ENCODE results near the gene THBD.

The THBD gene

DNA sequence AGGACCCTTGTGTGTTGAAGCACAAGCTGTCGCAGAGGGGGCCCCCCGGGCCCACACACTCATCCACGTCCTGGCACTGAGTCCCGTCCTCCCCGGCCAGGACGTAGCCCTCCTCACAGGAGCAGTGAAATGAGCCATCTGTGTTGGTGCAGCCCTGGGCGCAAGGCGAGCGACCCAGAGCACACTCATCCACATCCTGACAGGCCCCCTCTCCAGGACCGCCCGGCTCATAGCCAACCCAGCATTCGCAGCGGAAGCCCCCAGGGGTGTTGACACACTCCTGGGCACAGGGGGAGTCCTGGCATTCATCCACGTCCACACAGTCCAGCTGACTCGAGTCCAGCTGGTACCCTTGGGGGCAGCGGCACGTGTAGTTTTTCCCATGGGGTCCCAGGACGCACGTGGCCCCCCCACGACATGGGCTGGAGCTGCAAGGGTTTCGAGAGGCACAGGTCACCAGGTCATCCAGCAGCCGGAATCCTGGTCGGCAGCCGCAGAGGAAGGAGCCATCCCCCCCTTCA, 35.4 kb upstream of the THBD start:
- in situ Hi-C loops (cut with MboI; ENCODE audit: low sequenced_read_pairs) = no loop called here

DNA sequence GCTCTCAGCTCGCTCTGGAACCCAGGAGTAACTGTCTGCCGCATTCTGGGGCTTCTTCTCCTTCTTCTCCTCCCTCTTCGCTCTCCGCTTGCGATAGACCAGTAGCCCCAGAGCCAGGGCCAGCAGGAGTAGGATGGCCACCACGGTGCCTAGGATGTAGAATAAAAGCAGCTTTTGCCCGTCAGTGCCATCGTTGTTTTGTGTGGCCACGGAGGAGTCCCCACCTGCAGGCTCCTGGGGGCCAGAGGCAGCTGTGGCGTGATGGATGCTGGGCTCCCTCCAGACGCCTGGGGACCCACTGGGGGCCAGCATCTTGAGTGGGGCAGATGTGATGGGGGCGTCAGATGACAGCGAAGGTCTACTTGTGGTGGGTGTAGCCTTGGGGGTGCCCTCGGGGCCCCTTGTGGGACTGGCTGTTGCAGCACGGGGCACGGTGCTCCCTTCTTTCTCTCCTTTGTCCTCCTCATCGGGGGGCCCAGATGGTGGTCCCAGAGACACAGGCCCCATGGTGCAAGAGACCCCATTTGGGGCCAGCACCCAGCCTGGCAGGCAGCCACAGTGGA, 34.9 kb upstream of the THBD start:
- in situ Hi-C loops (cut with MboI; ENCODE audit: low sequenced_read_pairs) = no loop called here

DNA sequence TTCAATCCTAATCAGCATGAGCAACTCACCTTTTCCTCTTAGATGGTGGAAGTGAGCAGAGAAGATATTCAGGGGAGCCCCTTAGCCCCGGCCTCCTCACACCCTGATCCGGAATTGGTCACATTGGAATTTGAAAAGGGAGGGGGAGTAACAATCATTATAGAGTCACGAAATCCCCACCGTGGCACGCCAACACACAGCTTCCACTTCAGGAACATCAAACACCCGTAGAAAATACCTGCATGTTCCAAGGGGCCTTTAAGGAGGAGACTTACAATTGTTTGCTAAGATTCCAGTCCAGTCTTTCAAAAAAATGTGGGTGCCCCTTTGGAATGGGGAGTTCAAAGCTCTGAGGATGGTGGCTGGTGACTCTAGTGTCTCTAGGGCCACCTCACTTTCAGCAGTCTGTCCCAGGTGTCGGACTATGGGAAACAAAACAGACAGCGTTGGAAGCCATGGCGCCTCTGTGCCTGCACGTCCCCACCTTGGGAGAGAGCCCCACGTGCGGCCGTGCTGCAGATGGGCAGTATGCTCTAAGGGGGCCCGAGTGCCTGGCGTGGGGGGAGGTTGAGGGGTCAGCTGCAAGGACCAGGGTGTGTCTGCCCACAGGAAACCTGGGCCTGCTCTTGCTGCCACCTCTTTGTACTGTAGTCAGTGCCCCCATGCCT, 34.2 kb upstream of the THBD start:
- in situ Hi-C loops (cut with MboI; ENCODE audit: low sequenced_read_pairs) = no loop called here

DNA sequence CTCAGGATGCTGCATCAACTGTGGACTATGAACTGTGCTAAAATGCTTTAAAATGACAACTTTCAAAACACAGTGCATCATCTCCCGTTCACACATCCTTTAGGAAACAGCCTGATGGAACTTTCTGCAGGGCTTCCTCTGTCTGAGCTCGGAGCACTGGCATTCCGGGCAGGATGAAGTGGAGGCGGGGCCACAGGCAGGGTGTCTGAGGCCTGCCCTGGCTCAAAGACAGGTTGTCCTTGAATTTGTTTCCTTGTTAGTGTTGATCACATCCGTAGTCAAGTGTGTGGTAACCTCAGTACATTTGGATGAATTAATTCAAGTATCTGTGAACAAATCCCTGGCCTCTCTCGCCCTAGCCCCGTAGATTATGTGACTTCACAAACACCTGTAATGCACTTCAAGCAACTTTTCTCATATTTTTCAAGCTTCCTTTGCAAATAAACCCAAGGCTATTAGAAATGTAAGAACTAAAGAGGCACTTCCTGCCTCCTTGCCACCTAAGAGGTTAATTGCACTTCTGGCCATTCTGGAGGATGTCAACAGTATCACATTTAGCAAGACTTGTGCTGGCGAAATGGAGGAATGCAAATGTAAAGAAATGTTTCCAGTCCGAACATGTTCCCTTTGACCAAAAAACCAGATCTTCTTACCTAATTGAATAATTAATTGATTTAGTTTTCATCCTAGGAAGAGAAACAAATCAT, 33.5 kb upstream of the THBD start:
- in situ Hi-C loops (cut with MboI; ENCODE audit: low sequenced_read_pairs) = no loop called here

DNA sequence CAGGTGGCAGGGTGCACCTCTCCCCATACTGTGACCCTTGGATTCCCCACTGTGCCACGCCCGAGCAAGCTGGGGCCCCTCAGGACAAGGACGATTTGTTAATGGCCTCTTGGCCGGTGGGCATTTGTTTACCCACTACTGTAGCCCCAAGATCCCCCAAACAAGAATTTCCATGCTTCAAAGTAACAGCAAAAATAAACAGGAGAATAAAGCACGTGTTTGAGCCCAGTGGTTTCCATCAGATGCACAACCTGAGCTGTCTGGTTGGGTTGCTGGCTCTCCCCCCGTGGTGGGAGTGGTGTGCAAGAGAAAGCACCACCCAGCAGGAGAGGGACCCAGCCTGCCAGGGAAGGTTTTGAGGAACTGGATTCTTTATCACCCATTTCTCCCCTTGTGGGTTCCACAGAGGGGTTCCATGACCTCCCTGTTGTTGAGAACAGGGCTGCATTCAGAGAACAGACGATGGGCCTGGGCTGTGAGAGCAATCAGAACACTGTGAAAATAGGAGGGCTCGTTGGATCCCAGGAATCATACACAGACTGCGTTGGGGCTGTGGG, 31.9 kb upstream of the THBD start:
- in situ Hi-C loops (cut with MboI; ENCODE audit: low sequenced_read_pairs) = no loop called here

DNA sequence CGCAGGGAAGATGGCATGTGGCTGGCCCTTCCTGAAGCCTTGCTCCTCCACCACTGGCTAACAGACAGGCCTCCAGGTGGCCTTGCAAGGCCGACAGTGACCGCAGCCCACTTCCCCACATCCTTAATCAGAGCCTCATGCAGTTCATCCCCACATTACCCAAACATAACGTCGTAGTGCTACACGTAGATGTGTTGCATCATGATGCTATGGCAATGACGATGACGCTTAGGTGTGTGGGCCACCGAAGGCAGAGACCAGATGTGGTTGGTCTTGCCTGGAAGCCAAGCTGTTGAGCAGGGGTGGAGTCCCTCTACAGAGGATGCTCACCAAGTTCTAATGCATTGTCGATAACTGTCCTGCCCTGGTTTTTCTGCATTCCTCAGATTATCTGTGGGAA, 31.0 kb upstream of the THBD start:
- in situ Hi-C loops (cut with MboI; ENCODE audit: low sequenced_read_pairs) = no loop called here

DNA sequence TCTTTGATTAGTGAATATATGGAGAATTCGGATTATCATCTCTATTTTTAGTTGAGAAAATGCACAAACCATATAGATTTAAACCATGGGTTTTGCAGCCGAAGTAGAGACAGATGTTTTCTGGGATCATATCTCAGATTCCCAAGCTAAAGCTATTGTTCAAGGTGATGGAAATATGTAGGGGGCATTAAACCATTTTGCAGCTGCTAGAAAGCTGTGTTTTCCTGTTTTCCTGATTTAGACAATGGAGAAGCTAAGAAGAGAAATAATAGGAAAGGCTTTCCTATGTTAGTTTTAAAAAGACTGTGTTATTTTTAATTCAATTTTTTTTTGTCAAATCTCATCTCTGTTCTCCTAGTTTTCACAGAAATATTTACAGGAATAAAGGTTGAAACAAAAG, 30.5 kb upstream of the THBD start:
- in situ Hi-C loops (cut with MboI; ENCODE audit: low sequenced_read_pairs) = no loop called here

DNA sequence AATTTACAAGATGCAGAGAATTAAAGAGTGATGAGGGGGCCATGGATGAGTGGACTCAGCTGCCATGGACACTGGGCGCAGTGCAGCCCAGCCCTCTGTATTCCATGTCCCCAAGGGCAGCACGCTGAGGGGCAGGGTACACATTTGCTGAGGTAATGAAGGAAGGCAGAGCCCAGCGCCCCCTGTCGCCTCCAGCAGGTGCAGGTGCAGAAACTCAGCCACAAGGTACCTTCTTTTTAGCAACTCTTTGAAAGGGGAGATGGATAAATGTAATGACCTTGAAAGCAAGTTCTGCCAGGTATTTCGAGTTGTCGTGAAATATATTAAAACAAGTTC, 29.5 kb upstream of the THBD start:
- in situ Hi-C loops (cut with MboI; ENCODE audit: low sequenced_read_pairs) = no loop called here

DNA sequence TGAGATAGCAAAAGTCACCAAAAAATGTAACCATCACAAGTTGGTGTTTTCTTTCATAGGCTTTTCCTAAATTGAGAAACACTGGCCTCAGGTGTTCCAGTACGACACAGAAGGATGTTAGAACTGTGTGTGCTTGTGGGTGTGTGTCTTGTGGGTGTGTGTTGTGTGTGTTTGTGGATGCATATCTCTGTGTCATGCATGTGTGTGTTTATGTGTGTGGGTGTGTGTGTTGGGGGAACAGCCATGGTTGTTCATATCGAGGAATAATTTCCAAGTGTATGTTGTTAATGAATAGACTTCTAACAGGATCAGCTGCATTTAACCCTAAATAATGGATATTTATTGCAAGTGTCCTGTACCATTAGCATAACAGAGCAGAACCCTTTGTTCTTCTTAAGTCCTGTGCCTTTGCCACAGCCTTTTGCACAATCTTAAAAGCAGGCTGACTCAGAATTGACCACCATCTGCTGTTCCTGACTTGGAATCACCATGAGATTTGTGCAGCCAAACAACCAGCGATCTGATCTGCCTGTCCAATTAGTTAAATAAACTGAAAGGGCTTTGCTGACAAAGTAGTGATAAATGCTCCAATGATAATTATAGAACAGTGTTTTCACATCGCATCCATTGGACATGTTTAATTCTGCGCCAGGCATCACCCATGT, 29.0 kb upstream of the THBD start:
- in situ Hi-C loops (cut with MboI; ENCODE audit: low sequenced_read_pairs) = no loop called here

DNA sequence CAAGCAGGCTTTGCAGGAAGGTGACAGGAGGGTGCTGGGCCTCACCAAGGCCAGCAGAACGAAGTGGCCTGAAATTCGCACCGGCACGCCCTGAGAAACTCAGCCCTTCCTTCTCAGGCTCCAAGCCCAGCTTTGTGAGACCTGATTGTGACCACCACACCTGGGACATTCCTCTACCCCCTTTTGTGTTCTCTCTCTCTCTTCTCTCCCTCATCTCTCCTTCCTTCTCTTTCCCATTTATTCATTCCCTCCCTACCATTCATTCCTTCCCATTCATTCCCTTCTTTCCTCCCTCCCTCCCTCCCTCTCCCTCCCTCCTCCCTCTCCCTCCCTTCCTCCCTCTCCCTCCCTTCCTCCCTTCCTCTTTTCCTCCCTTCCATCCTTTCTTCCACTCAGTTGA, 27.8 kb upstream of the THBD start:
- in situ Hi-C loops (cut with MboI; ENCODE audit: low sequenced_read_pairs) = no loop called here

DNA sequence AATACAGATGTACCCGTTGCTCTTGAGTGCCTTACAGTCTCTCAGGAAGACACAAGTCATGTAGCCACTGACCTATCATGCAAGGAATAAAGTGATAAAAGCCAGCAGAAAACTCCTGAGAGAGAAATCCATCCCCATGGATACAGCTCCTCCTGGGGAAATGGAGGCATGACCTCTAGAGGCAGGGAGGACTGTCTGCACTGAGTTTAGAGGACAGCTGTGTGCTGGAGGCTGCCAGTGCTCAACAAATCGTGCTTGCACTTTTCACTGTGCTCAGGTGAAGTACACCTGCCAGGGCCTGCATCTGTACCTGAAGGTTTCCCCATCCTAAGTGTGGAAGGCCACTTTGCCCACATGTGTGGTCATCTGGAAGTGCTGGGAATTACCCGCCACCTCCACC, 24.6 kb upstream of the THBD start:
- in situ Hi-C loops (cut with MboI; ENCODE audit: low sequenced_read_pairs) = loop anchor here (25.0 kb wide), 1 partner anchor 163 kb away; no protein-coding TSS in a partner anchor

DNA sequence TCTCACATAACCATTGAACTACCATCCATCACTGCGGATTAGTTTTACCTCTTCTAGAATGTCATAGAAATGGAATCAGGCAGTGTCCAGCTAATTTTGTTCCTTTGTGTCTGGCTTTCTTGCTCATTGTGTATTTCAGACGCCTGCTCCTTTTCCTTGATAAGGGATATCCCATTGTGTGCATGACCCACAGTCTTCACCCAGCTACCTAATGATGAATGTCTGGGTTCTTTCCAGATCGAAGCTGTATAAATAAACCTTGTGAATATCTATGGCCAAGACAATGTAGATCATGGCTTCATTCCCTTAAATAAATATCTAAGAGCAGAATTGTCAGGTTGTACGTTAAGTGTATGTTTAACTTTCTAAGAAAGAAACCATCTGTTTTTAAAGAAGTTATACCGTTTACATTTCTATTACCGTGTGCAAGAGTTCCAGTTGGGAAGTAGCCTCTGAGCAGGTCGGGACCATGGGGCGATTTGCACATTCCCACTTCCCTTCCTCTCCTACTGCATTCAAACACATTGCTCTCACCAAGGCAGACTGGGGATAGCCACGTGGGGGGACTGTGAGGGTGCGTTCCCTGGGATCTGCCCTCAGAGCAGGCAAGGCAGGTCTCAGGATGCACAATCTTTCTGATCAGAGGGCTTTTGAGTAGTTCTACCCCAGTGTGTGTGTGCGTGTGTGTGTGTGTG, 23.6 kb upstream of the THBD start:
- in situ Hi-C loops (cut with MboI; ENCODE audit: low sequenced_read_pairs) = loop anchor here (25.0 kb wide), 1 partner anchor 164 kb away; no protein-coding TSS in a partner anchor

DNA sequence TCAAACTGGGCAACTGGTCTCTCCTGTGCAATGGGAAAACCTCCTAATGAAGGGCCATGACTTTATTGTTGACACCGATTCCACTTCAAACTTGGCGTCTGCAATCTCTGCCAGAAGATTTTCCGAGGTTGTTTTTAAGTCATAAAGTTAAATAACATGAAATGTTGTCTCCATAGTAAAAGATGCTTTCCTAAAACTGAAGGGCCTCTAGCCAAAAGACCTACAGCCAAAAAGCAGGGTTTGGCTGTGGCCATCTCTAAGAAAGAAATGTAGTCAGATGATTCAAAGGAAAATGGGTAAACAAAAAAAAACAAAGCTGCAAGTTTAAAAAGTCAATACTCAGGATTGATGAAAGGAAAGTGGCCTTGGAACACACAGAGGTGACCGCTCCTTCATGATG, 22.5 kb upstream of the THBD start:
- in situ Hi-C loops (cut with MboI; ENCODE audit: low sequenced_read_pairs) = loop anchor here (25.0 kb wide), 1 partner anchor 165 kb away; no protein-coding TSS in a partner anchor

DNA sequence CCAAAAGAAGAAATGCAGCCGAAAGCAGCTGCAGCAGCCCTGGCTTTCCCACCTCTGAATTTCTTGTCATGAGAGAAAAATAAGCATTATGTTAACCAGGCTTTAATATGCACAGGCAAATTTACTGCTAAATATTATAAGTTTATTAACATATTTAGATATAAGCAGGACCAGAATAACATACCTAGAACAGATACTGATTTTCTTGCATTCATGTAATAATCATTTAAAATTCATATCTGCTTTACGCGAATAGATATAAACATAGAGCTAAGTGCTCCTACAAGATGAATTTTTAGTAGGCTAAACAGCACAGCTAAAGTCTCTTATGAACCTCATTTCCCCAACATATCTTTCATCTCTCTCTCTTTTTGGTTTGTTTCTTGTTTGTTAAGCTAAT, 21.9 kb upstream of the THBD start:
- in situ Hi-C loops (cut with MboI; ENCODE audit: low sequenced_read_pairs) = loop anchor here (25.0 kb wide), 1 partner anchor 166 kb away; no protein-coding TSS in a partner anchor

DNA sequence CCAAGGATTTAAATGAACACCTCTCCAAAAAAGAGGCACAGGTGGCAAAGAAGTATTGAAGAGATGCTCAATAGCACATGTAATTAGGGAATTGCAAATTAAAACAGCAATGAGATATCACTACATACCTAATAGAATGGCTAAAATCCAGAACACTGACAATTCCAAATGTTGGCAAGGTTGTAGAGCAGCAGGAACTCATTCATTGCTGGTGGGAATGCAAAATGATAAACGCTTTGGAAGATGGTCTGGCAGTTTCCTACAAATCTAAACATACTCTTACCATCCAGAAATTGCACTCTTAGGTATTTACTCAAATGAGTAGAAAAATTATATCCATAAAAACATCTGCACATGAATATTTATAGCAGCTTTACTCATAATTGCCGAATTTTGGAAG, 19.6 kb upstream of the THBD start:
- in situ Hi-C loops (cut with MboI; ENCODE audit: low sequenced_read_pairs) = loop anchor here (25.0 kb wide), 1 partner anchor 168 kb away; no protein-coding TSS in a partner anchor

DNA sequence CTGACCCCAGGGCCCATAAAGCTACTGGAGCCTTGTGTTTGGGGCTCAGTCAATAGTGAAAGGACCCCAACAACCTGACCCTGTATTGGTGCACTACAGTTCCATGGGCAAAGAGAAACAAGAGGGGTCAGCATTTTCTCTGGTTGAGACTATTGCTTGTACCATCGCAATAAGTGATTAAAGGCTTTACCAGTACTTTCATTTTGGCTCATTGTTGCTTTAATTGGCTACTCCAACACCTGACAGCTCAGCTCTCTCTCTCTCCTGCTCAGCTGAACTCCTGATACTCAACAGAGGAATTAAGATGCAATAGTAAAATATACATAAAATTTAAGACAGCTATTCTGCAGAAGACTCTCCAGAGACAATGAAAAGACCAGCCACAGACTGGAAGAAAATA, 18.8 kb upstream of the THBD start:
- in situ Hi-C loops (cut with MboI; ENCODE audit: low sequenced_read_pairs) = loop anchor here (25.0 kb wide), 1 partner anchor 169 kb away; no protein-coding TSS in a partner anchor

DNA sequence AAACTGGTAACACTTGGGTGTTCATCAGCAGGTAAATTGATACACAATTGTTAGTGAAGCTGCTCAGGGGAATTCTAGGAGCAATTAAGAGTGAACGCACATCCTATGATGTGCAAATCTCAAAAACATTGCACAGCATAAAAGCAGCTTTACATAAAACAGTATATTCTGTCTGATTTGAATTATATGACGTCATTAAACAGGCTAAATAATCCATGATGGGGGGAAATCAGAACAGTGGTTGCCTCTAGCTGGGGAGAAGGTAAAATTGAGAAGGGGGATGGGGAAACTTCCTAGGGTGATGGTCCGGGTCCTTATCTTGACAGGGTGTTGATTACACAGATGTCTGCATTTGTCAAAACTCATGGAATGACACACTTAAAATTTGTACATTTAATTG, 17.3 kb upstream of the THBD start:
- in situ Hi-C loops (cut with MboI; ENCODE audit: low sequenced_read_pairs) = loop anchor here (25.0 kb wide), 1 partner anchor 171 kb away; no protein-coding TSS in a partner anchor

DNA sequence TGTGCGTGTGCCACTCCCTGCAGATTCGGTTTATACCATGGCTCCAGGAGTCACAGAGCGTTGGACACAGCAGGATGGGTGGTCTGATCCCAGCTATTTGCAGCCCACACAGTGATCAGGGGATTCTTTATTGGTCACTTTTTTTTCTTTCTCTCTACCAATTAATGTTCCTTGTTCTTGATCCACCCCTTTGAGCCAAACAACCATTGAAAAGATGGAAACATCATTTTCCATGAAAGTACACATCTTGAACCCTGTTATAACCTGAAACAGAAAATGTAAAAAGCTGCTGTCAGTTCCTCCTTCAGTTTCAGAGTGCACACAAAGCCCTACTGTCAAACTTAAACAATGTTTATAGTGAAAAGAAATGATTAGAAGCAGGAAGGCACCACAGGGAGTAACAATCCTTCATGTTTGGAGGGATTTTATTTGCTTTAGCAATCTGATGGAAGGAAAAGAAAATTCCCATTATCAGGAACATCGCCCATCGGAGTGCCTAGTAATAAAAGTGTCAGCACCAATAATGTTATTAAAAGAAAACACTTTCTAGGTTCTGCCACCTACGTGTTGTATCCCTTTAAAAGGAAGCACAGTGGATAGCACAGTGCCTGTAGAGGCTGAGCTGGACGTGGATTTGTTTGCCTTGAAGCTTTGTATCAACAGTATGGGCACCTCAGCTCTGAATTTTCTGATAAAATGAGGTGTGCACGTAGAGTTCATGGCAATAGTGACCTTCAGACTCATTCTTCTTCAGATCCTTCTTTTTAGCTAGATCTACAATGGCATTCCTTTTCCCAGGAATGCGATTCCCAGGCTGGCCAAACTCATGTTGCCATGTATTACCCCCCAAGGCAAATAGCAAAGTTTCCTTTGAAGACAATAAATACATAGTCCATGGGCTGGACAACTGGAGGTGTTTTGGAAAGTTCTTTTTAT, 16.1 kb upstream of the THBD start:
- in situ Hi-C loops (cut with MboI; ENCODE audit: low sequenced_read_pairs) = loop anchor here (25.0 kb wide), 1 partner anchor 172 kb away; no protein-coding TSS in a partner anchor

DNA sequence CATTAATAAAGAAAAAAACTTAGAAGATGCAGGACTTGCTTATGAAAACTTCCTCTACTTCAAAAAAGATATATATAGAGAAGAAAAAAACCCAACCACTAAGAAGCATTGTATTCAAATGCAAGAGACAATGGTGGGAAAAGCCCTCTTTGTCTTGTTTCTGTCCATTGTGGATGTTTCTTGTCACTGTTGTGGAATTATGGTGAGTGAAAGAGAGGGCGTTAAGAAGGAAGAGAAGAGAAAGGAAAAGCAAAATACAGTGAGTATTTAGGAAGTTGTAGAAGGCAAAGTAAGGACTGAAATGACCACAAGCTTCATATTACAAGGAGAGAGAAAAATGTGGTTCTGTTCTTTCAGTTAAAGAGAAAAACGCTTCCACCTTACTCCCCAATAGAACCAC, 14.1 kb upstream of the THBD start:
- in situ Hi-C loops (cut with MboI; ENCODE audit: low sequenced_read_pairs) = loop anchor here (25.0 kb wide), 1 partner anchor 174 kb away; no protein-coding TSS in a partner anchor
